Muscle of leg (tissue), 11 donors: ENCODE measurements around the gene OSBP2. TPM values are rescaled to one million over a fixed set of nuclear protein-coding genes. Genes with fewer than 3 reads are reported as not detected.

Source experiments
- DNase-seq: peaks from one replicate; pipeline ENCODE4 v3.0.0; 2013
- H3K27ac ChIP-seq: one replicate; pipeline ENCODE4 v1.5.1; 2013; ENCODE audit warnings: mild to moderate bottlenecking, low read length, control low read depth
- H3K27me3 ChIP-seq: one replicate; pipeline ENCODE4 v1.6.1; 2013; ENCODE audit warnings: low read length; ENCODE audit not compliant: control insufficient read depth, insufficient read depth
- H3K36me3 ChIP-seq: one replicate; pipeline ENCODE4 v1.6.1; 2013; ENCODE audit warnings: low read length; ENCODE audit not compliant: control insufficient read depth, insufficient read depth
- H3K4me1 ChIP-seq: one replicate; pipeline ENCODE4 v1.6.1; 2013; ENCODE audit warnings: low read length; ENCODE audit not compliant: control insufficient read depth, insufficient read depth
- H3K4me3 ChIP-seq: one replicate; pipeline ENCODE4 v1.5.1; 2013; ENCODE audit warnings: low read length, control low read depth
- H3K9me3 ChIP-seq: replicated peaks from 2 replicates; pipeline ENCODE4 v1.6.1; 2013; ENCODE audit warnings: low read depth, low read length; ENCODE audit not compliant: control insufficient read depth
- WGBS: methylation state at CpG from one replicate; pipeline ENCODE4 v1.1.5; 2013; ENCODE audit warnings: missing lambda C conversion rate; ENCODE audit not compliant: insufficient coverage; 5-methylcytosine and 5-hydroxymethylcytosine counted together
- polyA plus RNA-seq, 8 donors: library from polyadenylated mRNA; unstranded; fragments of 120-200 nt; gene quantifications; one replicate each; pipeline versions ENCODE4 v1.2.1 to v1.2.3, GENCODE V29; 2013; ENCODE audit warnings: inconsistent platforms in 1 of 8, low replicate concordance in 1 of 8; ENCODE audit not compliant: insufficient read length in 8 of 8, insufficient read depth in 1 of 8
- total RNA-seq: library from RNA; stranded (reverse); fragments of 120-200 nt; gene quantifications from one replicate; pipeline ENCODE4 v1.2.4, GENCODE V29; 2013

Gene OSBP2
- total and polyA plus RNA-seq, 9 donors: 2.7 to 7.5 (median 4.5) TPM

DNA sequence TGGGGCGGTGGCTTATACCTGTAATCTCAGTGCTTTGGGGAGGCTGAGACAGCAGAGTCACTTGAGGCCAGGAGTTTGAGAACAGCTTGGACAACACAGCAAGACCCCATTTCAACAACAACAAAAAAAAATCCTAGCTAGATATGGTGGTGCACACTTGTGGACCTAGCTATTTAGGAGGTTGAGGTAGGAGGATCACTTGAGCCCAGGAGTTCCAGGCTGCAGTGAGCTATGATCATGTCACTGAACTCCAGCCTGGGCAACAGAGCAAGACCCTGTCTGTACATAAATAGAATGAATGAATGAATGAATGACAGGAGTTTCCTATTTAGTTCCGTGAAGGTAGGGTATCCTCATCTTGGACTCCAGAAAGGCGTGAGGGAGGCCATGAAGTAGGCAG is 107.0 kb downstream of the OSBP2 start:
- no CpG with 5 or more reads among the region's 3 CpGs for WGBS
- H3K4me1 ChIP-seq: peaks cover 13% of the 10 kb centered on the region
- no peaks in the 10 kb centered on the region for H3K9me3 ChIP-seq
- no peak for DNase-seq
- H3K4me3 ChIP-seq: no peak overlapping the region
- peaks cover 37% of the 10 kb centered on the region for H3K27me3 ChIP-seq
- H3K27ac ChIP-seq: no peak overlapping the region
- H3K36me3 ChIP-seq: no peaks in the 10 kb centered on the region

GRCh38 chr22:30802202-30803166 is 107.8 kb downstream of the OSBP2 start:
- Histone ChIP-seq H3K36me3 (no peaks in the 10 kb centered on the region), H3K4me3 (no peak overlapping the region), H3K27ac (no peak overlapping the region), H3K27me3 (peaks cover 37% of the 10 kb centered on the region), H3K4me1 (peaks cover 13% of the 10 kb centered on the region), H3K9me3 (no peaks in the 10 kb centered on the region)
- DNase-seq: peak; percentile 96
- WGBS: 3% methylated on average over 68 of the region's 85 CpGs

- Histone ChIP-seq H3K27ac (no peak overlapping the region), H3K27me3 (peaks cover 37% of the 10 kb centered on the region), H3K9me3 (no peaks in the 10 kb centered on the region), H3K4me1 (peaks cover 13% of the 10 kb centered on the region), H3K4me3 (no peak overlapping the region), H3K36me3 (no peaks in the 10 kb centered on the region)
- WGBS: no CpG with 5 or more reads among the region's 5 CpGs
- no peak for DNase-seq
Observed at GRCh38 chr22:30803679-30804078, 109.0 kb downstream of the OSBP2 start.

DNA sequence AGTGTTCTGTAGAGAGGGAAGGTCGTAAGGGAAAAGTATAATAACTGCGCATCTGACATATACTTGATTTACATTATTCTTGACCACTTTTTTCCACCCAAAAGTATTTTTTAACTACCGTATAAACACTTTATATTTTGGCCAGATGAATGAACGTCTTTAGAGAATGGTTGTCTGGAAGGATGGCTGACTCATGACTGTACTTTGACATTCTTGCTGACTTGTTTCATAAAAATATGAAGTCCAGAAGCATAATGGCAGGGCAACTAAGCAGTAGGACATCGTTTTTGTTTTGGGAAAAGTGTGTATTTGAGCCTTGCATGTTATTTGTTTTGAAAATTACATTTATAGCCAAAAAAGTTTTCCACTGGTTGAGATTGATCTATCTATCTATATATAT is 110.0 kb downstream of the OSBP2 start:
- peaks cover 35% of the 10 kb centered on the region for H3K27me3 ChIP-seq
- WGBS: no CpG with 5 or more reads among the region's 5 CpGs

GRCh38 chr22:30806391-30806861 is 111.8 kb downstream of the OSBP2 start:
- Histone ChIP-seq H3K36me3 (no peaks in the 10 kb centered on the region), H3K27me3 (peaks cover 27% of the 10 kb centered on the region), H3K4me3 (no peak overlapping the region), H3K9me3 (no peaks in the 10 kb centered on the region), H3K4me1 (peaks cover 13% of the 10 kb centered on the region), H3K27ac (no peak overlapping the region)
- no peak for DNase-seq
- no CpG with 5 or more reads among the region's 3 CpGs for WGBS

More for the DNA sequence above, 110.0 kb downstream of the OSBP2 start:
- no peak for DNase-seq
- H3K27ac ChIP-seq: no peak overlapping the region
- no peak overlapping the region for H3K4me3 ChIP-seq
- no peaks in the 10 kb centered on the region for H3K36me3 ChIP-seq
- H3K4me1 ChIP-seq: peaks cover 13% of the 10 kb centered on the region
- H3K9me3 ChIP-seq: no peaks in the 10 kb centered on the region

DNA sequence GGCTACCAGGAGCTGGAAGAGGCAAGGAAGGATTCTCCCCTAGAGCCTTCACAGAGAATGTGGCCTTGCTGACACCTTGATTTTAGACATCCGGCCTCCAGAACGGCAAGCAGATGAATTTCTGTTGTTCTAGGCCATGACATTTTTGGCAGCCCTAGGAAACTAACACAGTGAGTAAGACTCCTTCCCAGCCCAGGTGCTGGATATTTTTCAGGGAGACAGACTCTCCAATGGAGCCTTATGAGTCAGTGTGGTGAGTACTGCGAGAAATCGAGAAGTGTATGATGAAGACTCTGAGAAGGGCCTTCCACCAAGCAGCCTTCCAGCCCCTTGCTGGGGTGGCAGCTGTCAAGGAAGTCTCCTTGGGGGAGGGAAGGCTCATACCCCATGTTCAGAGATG is 114.4 kb downstream of the OSBP2 start:
- Histone ChIP-seq H3K27ac (no peak overlapping the region), H3K36me3 (no peaks in the 10 kb centered on the region), H3K27me3 (peaks cover 7% of the 10 kb centered on the region), H3K9me3 (no peaks in the 10 kb centered on the region), H3K4me1 (no peaks in the 10 kb centered on the region), H3K4me3 (no peak overlapping the region)
- DNase-seq: no peak
- WGBS: 100% methylated on average over 2 of the region's 4 CpGs

DNA sequence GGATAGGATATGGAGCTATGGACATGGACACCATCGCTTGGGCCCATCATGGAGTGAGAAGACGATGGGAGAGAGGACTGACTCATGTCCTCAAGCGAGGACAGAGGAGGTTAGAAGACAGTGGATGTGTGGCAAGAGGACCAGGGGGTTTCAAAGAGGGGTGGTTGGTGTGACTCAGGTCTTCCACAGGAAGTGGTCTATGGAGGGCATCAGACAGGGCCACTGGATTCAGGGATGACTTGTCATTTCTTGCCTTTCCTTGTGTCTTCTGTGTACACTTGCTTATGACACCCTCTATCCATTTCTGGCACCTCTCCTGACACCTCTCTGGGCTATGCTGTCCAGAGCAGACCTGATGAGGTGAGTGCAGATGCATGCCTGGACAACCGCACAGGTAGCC is 115.4 kb downstream of the OSBP2 start:
- Histone ChIP-seq H3K9me3 (no peaks in the 10 kb centered on the region), H3K4me3 (no peak overlapping the region), H3K36me3 (no peaks in the 10 kb centered on the region), H3K27me3 (peaks cover 4% of the 10 kb centered on the region), H3K27ac (no peak overlapping the region), H3K4me1 (no peaks in the 10 kb centered on the region)
- WGBS: 83% methylated on average over 4 of the region's 4 CpGs
- no peak for DNase-seq

DNA sequence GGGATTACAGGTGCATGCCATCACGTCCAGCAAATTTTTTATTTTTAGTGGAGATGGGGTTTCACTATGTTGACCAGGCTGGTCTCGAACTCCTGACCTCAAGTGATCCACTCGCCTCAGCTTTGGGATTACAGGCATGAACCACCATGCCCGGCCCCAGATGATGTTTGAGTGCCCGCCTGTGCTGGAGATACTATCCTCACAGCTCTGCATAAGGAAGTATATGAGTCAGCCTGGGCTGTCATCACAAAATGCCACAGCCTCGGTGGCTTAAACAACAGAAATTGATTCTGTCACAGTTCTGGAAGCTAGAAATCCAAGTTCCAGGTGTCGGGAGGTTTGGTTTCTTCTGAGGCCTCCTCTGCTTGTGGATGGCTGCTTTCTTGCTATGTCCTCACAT is 119.3 kb downstream of the OSBP2 start:
- 93% methylated on average over 2 of the region's 7 CpGs for WGBS

DNA sequence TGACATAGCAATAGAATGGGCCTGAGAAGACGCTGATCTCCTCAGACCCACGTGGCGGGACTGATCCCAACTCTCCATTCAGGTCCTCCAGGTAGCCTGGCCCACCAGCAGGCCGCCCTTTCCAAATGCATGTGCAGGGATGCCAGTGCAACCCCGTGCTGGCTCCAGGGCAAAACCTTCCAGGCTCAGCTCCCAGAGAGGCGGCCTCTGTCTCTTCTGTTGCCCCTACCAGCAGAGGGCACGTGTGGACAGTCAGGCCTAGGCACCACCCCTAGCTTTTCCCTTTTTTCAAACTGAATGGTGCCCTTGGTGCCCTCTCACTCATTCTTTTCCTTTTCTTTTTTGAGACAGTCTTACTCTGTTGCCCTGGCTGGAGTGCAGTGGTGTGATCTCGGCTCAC is 121.7 kb downstream of the OSBP2 start:
- Histone ChIP-seq H3K9me3 (no peaks in the 10 kb centered on the region), H3K4me1 (no peaks in the 10 kb centered on the region), H3K27ac (no peak overlapping the region), H3K4me3 (no peak overlapping the region), H3K36me3 (no peaks in the 10 kb centered on the region), H3K27me3 (peaks cover 17% of the 10 kb centered on the region)
- no peak for DNase-seq
- WGBS: 72% methylated on average over 7 of the region's 8 CpGs

More for the DNA sequence above, 119.3 kb downstream of the OSBP2 start:
- Histone ChIP-seq H3K9me3 (no peaks in the 10 kb centered on the region), H3K4me1 (no peaks in the 10 kb centered on the region), H3K27ac (no peak overlapping the region), H3K27me3 (no peaks in the 10 kb centered on the region), H3K36me3 (no peaks in the 10 kb centered on the region), H3K4me3 (no peak overlapping the region)
- DNase-seq: no peak

- Histone ChIP-seq H3K27me3 (peaks cover 56% of the 10 kb centered on the region), H3K4me3 (no peak overlapping the region), H3K27ac (no peak overlapping the region), H3K4me1 (peaks cover 6% of the 10 kb centered on the region), H3K36me3 (no peaks in the 10 kb centered on the region), H3K9me3 (no peaks in the 10 kb centered on the region)
- no peak for DNase-seq
- 62% methylated on average over 7 of the region's 12 CpGs for WGBS
Observed at GRCh38 chr22:30821381-30821780, 126.7 kb downstream of the OSBP2 start.
